Measurements from ENCODE around the gene ARFGAP1. TPM values are rescaled to one million over a fixed set of nuclear protein-coding genes. Genes with fewer than 3 reads are reported as not detected.
"Not testable (repeated sequence)": the region's sequence is repeated elsewhere in the genome, so short reads cannot be mapped to it uniquely, and the experiment has no call there.

The ARFGAP1 gene
- total RNA-seq, 2 donors from 2014 or later, result 32.1 to 50.3 TPM

GRCh38 chr20:63238031-63238430 lies 34.6 kb upstream of the ARFGAP1 start:
- ATAC-seq (no peak), DNase-seq (no peak)
- intact Hi-C loops (cut with DNase I), result no loop called here

GRCh38 chr20:63238514-63239125 lies 34.0 kb upstream of the ARFGAP1 start:
- intact Hi-C loops (cut with DNase I), result no loop called here
- ATAC-seq (no peak), DNase-seq (no peak)

GRCh38 chr20:63239431-63239830 lies 33.2 kb upstream of the ARFGAP1 start:
- DNase-seq, result no peak
- ATAC-seq, result no peak
- intact Hi-C loops (cut with DNase I), result no loop called here

GRCh38 chr20:63240004-63240403 lies 32.6 kb upstream of the ARFGAP1 start:
- no peak for ATAC-seq

GRCh38 chr20:63241272-63241671 lies 31.3 kb upstream of the ARFGAP1 start:
- DNase-seq, result no peak
- no peak for ATAC-seq
- intact Hi-C loops (cut with DNase I), result no loop called here

More at GRCh38 chr20:63240004-63240403, 32.6 kb upstream of the ARFGAP1 start:
- DNase-seq, result no peak
- intact Hi-C loops (cut with DNase I), result no loop called here

GRCh38 chr20:63242736-63243135 lies 29.9 kb upstream of the ARFGAP1 start:
- intact Hi-C loops (cut with DNase I), result no loop called here
- no peak for DNase-seq
- no peak for ATAC-seq

- intact Hi-C loops (cut with DNase I), result no loop called here
- no peak for DNase-seq
- ATAC-seq, result no peak
Observed at GRCh38 chr20:63243604-63244247, 28.9 kb upstream of the ARFGAP1 start.

GRCh38 chr20:63244468-63244867 lies 28.1 kb upstream of the ARFGAP1 start:
- intact Hi-C loops (cut with DNase I), result no loop called here
- no peak for DNase-seq
- no peak for ATAC-seq

GRCh38 chr20:63246490-63247288 lies 25.9 kb upstream of the ARFGAP1 start:
- ATAC-seq, result no peak
- intact Hi-C loops (cut with DNase I), result no loop called here
- no peak for DNase-seq

GRCh38 chr20:63247671-63248228 lies 24.9 kb upstream of the ARFGAP1 start:
- intact Hi-C loops (cut with DNase I), result no loop called here
- no peak for ATAC-seq
- no peak for DNase-seq

GRCh38 chr20:63248835-63249591 lies 23.6 kb upstream of the ARFGAP1 start:
- intact Hi-C loops (cut with DNase I), result no loop called here
- ATAC-seq, result no peak
- no peak for DNase-seq

- DNase-seq, result no peak
- intact Hi-C loops (cut with DNase I), result no loop called here
- no peak for ATAC-seq
Observed at GRCh38 chr20:63249891-63250290, 22.7 kb upstream of the ARFGAP1 start.

- intact Hi-C loops (cut with DNase I); ATAC-seq; DNase-seq: not testable (repeated sequence)
Observed at GRCh38 chr20:63251350-63251749, 21.3 kb upstream of the ARFGAP1 start.

GRCh38 chr20:63252284-63252711 lies 20.3 kb upstream of the ARFGAP1 start:
- DNase-seq (no peak), ATAC-seq (no peak)
- intact Hi-C loops (cut with DNase I), result no loop called here

GRCh38 chr20:63253065-63253437 lies 19.6 kb upstream of the ARFGAP1 start:
- intact Hi-C loops (cut with DNase I), result no loop called here
- no peak for ATAC-seq
- DNase-seq, result no peak

GRCh38 chr20:63253438-63254231 lies 19.0 kb upstream of the ARFGAP1 start:
- peak in 1 of 2 donors; percentile 8 for ATAC-seq
- intact Hi-C loops (cut with DNase I), result no loop called here
- no peak for DNase-seq

GRCh38 chr20:63254232-63254605 lies 18.4 kb upstream of the ARFGAP1 start, which contains the start of gene NKAIN4:
TSS of gene NKAIN4 (minus strand) at chr20:63254463. CDS start at chr20:63254450, 13 bp downstream.
- ATAC-seq, result no peak
- intact Hi-C loops (cut with DNase I), result no loop called here
- no peak for DNase-seq

GRCh38 chr20:63254606-63255384 lies 17.8 kb upstream of the ARFGAP1 start:
- DNase-seq, result no peak
- intact Hi-C loops (cut with DNase I), result no loop called here
- ATAC-seq, result no peak

All from left cardiac atrium (tissue), 4 donors.